AG08396 (cell line): ENCODE measurements around the gene GGPS1.
"Not testable (repeated sequence)": the region's sequence is repeated elsewhere in the genome, so short reads cannot be mapped to it uniquely, and the experiment has no call there.

ENCODE experiments used
- DNase-seq: peaks from one replicate; pipeline ENCODE4 v3.0.0; 2012; ENCODE audit warnings: low spot score, mixed read lengths

The GGPS1 gene

GRCh38 chr1:235328271-235329138, at the start of gene GGPS1:
TSS of gene GGPS1 (plus strand) at chr1:235328570. CDS start at chr1:235335265, 6,695 bp downstream.
- DNase-seq: peak; percentile 98

GRCh38 chr1:235278915-235279292, 49.5 kb upstream of the GGPS1 start:
- no peak for DNase-seq

GRCh38 chr1:235279694-235280093, 48.7 kb upstream of the GGPS1 start:
- no peak for DNase-seq

- no peak for DNase-seq
These were observed 47.9 kb upstream of the GGPS1 start for GRCh38 chr1:235280467-235280866.

GRCh38 chr1:235283636-235284035, 44.7 kb upstream of the GGPS1 start:
- DNase-seq: not testable (repeated sequence)

GRCh38 chr1:235284231-235284769, 44.1 kb upstream of the GGPS1 start:
- no peak for DNase-seq

GRCh38 chr1:235286667-235287066, 41.7 kb upstream of the GGPS1 start:
- no peak for DNase-seq

GRCh38 chr1:235287208-235287882, 41.0 kb upstream of the GGPS1 start:
- DNase-seq: no peak

- DNase-seq: no peak
These were observed 38.3 kb upstream of the GGPS1 start for GRCh38 chr1:235289859-235290739.

GRCh38 chr1:235290740-235291502, 37.4 kb upstream of the GGPS1 start:
- no peak for DNase-seq

- no peak for DNase-seq
These were observed 36.7 kb upstream of the GGPS1 start for GRCh38 chr1:235291599-235292091.

GRCh38 chr1:235292790-235293189, 35.6 kb upstream of the GGPS1 start:
- DNase-seq: no peak

GRCh38 chr1:235293322-235293942, 34.9 kb upstream of the GGPS1 start:
- DNase-seq: no peak

GRCh38 chr1:235295902-235296350, 32.4 kb upstream of the GGPS1 start:
- peak; percentile 56 for DNase-seq

GRCh38 chr1:235296729-235297128, 31.6 kb upstream of the GGPS1 start:
- DNase-seq: no peak

GRCh38 chr1:235297579-235297978, 30.8 kb upstream of the GGPS1 start:
- no peak for DNase-seq

- DNase-seq: no peak
These were observed 29.6 kb upstream of the GGPS1 start for GRCh38 chr1:235298758-235299157.

- DNase-seq: no peak
These were observed 29.1 kb upstream of the GGPS1 start for GRCh38 chr1:235299169-235299858.

GRCh38 chr1:235302143-235302542, 26.2 kb upstream of the GGPS1 start:
- no peak for DNase-seq
